ENCODE data around the gene ABHD12B. TPM values are rescaled to one million over a fixed set of nuclear protein-coding genes. Genes with fewer than 3 reads are reported as not detected.

The ABHD12B gene
- total and polyA plus RNA-seq, 2 experiments from 2014 or later: 9.0 to 52.8 TPM

GRCh38 chr14:50859296-50859624, 12.6 kb upstream of the ABHD12B start (continued):
- TF ChIP-seq, protein P1, sequence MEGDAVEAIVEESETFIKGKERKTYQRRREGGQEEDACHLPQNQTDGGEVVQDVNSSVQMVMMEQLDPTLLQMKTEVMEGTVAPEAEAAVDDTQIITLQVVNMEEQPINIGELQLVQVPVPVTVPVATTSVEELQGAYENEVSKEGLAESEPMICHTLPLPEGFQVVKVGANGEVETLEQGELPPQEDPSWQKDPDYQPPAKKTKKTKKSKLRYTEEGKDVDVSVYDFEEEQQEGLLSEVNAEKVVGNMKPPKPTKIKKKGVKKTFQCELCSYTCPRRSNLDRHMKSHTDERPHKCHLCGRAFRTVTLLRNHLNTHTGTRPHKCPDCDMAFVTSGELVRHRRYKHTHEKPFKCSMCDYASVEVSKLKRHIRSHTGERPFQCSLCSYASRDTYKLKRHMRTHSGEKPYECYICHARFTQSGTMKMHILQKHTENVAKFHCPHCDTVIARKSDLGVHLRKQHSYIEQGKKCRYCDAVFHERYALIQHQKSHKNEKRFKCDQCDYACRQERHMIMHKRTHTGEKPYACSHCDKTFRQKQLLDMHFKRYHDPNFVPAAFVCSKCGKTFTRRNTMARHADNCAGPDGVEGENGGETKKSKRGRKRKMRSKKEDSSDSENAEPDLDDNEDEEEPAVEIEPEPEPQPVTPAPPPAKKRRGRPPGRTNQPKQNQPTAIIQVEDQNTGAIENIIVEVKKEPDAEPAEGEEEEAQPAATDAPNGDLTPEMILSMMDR (conservative IDR thresholded peaks at IDR 0.05; ENCODE audit: low read depth in 2 of 2): no peak

GRCh38 chr14:50860478-50861086, 11.3 kb upstream of the ABHD12B start:
- no peaks in the 10 kb centered on the region for H3K36me3 ChIP-seq (ENCODE audit: insufficient read depth)
- Mint-ChIP-seq H3K27me3 (ENCODE audit: insufficient read depth, low read depth, poor library complexity) (peaks cover 4% of the 10 kb centered on the region), H3K36me3 (ENCODE audit: low read depth) (no peaks in the 10 kb centered on the region; the same call in 2 of the 3 replicates), H3K9me3 (no peaks in the 10 kb centered on the region), H3K4me1 (peaks cover 36% of the 10 kb centered on the region), H3K27ac (peak overlapping the region; percentile 90), H3K4me3 (peak overlapping the region; percentile 16; the same call in 1 of the 3 replicates)
- peak overlapping the region; percentile 59 for H3K4me2 ChIP-seq
- H3K4me3 ChIP-seq: peak overlapping the region; percentile 37
- ATAC-seq (peak; percentile 59), DNase-seq (ENCODE audit: low spot score) (peak; percentile 92)
- H2AFZ ChIP-seq: peak overlapping the region; percentile 35
- H3K4me1 ChIP-seq (ENCODE audit: insufficient read depth): peaks cover 17% of the 10 kb centered on the region
- H3K9me2 ChIP-seq (ENCODE audit: insufficient read depth): no peaks in the 10 kb centered on the region
- H3K27me3 ChIP-seq (ENCODE audit: insufficient read depth): no peaks in the 10 kb centered on the region
- H3K27ac ChIP-seq (ENCODE audit: low read depth): no peak overlapping the region
- H4K20me1 ChIP-seq (replicated peaks; ENCODE audit: insufficient read depth): no peaks in the 10 kb centered on the region
- no peaks in the 10 kb centered on the region for H3K79me2 ChIP-seq (replicated peaks; ENCODE audit: insufficient read depth)
- H3F3A ChIP-seq (replicated peaks; ENCODE audit: low read depth): no peaks in the 10 kb centered on the region
- TF ChIP-seq, protein P1 (conservative IDR thresholded peaks at IDR 0.05; ENCODE audit: low read depth in 2 of 2): peak; percentile 62 to 78
- no peak for TF ChIP-seq CREB1 (CRISPR knock-in tag; IDR thresholded peaks at IDR 0.05; ENCODE audit: low read depth)

- Mint-ChIP-seq H3K9me3 (no peaks in the 10 kb centered on the region), H3K27me3 (ENCODE audit: insufficient read depth, low read depth, poor library complexity) (peaks cover 2% of the 10 kb centered on the region), H3K4me1 (peaks cover 35% of the 10 kb centered on the region), H3K36me3 (ENCODE audit: low read depth) (no peaks in the 10 kb centered on the region), H3K4me3 (no peak overlapping the region), H3K27ac (no peak overlapping the region)
- Histone ChIP-seq H3K4me2 (no peak overlapping the region), H3K79me2 (replicated peaks; ENCODE audit: insufficient read depth) (no peaks in the 10 kb centered on the region), H3K9me2 (ENCODE audit: insufficient read depth) (no peaks in the 10 kb centered on the region), H3K4me1 (ENCODE audit: insufficient read depth) (peaks cover 17% of the 10 kb centered on the region), H3K27ac (ENCODE audit: low read depth) (no peak overlapping the region), H3K4me3 (no peak overlapping the region), H3K36me3 (ENCODE audit: insufficient read depth) (no peaks in the 10 kb centered on the region), H4K20me1 (replicated peaks; ENCODE audit: insufficient read depth) (no peaks in the 10 kb centered on the region), H2AFZ (peak overlapping the region; percentile 72; the same call in 1 of the 2 replicates), H3K27me3 (ENCODE audit: insufficient read depth) (no peaks in the 10 kb centered on the region), H3F3A (replicated peaks; ENCODE audit: low read depth) (no peaks in the 10 kb centered on the region)
- TF ChIP-seq ZNF331 (CRISPR knock-in tag; IDR thresholded peaks at IDR 0.05; ENCODE audit: low read depth): no peak
- no peak for TF ChIP-seq POLR2AphosphoS5 (IDR thresholded peaks at IDR 0.05; ENCODE audit: low read depth)
- DNase-seq (ENCODE audit: low spot score) (no peak), ATAC-seq (no peak)
Observed at GRCh38 chr14:50862036-50862570, 9.8 kb upstream of the ABHD12B start.

All from GM23338 (cell line).